Upper lobe of left lung (tissue), 4 donors: ENCODE data around the gene PLXNB2.

ENCODE experiments used
- EP300 ChIP-seq, 4 donors: sonication (generic); formaldehyde crosslinking; IDR thresholded peaks; one replicate each; pipeline ENCODE4 v1.5.1; 2017; ENCODE audit warnings: antibody characterized with exemption in 4 of 4, control low read depth in 2 of 4
- POLR2A ChIP-seq, 4 donors: fragments of 450-650 bp; IDR thresholded peaks; one replicate each; pipeline ENCODE4 v1.5.1; 2016 to 2017; ENCODE audit warnings: antibody characterized with exemption in 4 of 4, mild to moderate bottlenecking in 2 of 4
- TF ChIP-seq, protein P1 (sequence below), 6 experiments: fragments of 450-650 bp in 4 of 6; fragments of 200-600 bp in 2 of 6; sonication (generic) in 2 of 6; IDR thresholded peaks; one replicate each; pipeline ENCODE4 v1.5.1; 2016 to 2019; ENCODE audit warnings: antibody characterized with exemption in 6 of 6

- TF ChIP-seq, protein P1, sequence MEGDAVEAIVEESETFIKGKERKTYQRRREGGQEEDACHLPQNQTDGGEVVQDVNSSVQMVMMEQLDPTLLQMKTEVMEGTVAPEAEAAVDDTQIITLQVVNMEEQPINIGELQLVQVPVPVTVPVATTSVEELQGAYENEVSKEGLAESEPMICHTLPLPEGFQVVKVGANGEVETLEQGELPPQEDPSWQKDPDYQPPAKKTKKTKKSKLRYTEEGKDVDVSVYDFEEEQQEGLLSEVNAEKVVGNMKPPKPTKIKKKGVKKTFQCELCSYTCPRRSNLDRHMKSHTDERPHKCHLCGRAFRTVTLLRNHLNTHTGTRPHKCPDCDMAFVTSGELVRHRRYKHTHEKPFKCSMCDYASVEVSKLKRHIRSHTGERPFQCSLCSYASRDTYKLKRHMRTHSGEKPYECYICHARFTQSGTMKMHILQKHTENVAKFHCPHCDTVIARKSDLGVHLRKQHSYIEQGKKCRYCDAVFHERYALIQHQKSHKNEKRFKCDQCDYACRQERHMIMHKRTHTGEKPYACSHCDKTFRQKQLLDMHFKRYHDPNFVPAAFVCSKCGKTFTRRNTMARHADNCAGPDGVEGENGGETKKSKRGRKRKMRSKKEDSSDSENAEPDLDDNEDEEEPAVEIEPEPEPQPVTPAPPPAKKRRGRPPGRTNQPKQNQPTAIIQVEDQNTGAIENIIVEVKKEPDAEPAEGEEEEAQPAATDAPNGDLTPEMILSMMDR (IDR thresholded peaks at IDR 0.05), result no peak
- TF ChIP-seq POLR2A (IDR thresholded peaks at IDR 0.05), result no peak
- no peak for TF ChIP-seq EP300 (IDR thresholded peaks at IDR 0.05)
Measured at GRCh38 chr22:50278461-50278860, 29.0 kb downstream of the PLXNB2 start.
